Fibroblast of skin of right biceps (primary cell): Measurements from ENCODE around the gene ATG7.

Source experiments
- DNase-seq: peaks from one replicate; pipeline ENCODE4 v3.0.0-alpha.2; 2013

Gene ATG7

DNA sequence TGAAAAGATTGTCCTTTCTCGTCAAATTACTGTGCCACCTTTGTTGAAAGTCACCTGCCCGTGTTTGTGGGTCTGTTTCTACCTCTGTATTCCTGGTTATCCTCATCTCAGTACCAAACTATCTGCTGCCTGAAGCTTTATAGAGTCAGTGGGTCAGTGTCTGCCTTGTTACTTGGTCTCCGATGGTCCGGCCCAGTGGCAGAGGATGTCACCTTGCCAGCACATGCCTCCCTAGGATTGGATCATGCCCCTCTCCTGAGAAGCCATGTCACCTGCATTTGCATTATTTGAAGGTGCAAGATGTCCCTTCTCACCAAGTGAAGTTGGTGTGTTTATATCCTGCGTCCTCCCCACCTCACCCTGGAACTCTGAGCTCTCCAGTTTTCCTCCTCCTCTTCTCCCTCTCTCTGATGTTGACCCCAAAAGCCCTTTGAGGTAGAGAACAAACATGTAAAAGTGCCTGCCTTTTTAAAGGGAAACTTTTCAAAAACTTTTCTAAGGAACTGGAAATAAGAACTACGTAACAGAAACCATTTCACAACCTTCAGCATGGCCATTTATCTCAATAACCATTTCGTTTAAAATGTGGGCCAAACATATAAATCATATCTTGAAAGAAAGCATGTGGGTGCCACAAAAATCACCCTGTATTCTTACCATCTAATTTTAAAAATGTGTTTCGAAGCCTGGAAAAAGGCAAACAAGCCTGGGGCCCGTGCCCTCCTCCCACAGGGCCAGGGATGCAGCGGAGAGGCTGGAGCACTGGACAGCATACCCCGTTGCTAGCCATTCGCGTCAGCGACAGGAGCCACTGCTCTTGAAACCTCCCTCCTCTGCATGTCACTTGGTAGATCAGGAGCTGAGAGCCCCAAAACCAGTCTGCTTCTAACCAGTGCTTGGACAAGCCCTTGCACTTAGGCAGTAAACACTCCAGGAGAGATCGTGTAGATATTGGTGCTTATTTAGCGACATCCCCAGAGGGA lies 269.4 kb downstream of the ATG7 start:
- DNase-seq: no peak

DNA sequence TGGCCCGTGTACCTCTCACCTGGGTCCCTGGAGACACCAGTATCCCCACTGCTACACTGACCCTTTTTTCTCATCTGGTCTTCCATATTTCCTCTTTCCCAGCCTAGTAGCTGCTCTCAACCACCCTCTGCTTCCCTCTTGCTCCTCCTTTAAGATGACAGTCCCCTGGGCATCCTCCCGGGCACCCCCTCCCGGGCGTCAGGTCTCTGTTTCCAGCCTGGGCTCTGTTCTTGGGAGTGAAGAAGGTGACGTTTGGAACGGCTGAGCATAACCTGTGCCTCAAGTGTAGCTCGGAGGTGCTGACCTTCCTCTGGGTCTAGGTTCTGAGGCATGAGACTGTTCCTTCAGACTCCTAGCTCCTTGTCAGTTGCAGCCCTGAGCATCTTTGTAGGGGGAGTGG lies 270.4 kb downstream of the ATG7 start:
- no peak for DNase-seq

DNA sequence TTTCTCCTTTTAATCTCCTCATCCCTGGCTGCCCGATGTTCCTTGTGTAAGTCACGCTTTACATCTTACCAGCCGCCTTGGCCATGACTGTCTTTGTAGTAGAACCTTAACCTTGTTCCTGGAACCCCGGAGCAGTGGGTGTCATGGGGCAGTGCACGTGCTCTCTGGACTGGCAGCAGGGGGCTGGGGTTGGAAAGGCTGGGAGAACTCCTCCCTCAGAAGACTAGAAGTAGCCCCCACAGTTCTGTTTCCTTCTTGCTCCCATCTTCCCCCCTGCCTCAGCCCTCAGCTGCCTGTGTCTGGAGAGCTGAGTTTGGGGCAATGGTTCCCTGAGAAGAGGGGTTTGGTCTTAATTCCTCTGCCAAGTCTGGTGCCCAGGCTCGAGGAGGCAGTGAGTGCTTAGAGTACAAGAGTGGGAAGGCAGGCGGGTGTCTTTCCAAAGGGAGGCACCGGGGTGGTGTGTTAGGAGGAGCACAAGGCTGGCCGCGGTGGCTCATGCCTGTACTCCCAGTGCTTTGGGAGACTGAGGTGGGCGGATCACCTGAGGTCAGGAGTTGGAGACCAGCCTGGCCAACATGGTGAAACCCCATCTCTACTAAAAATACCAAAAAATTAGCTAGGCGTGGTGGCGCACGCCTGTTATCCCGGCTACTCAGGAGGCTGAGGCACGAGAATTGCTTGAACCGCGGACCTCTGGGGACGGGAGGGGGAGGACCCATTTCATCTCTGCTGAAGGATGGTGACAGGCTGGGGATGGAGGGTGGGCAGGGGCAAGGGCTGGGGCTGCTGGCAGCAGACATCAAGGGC lies 271.1 kb downstream of the ATG7 start:
- no peak for DNase-seq

DNA sequence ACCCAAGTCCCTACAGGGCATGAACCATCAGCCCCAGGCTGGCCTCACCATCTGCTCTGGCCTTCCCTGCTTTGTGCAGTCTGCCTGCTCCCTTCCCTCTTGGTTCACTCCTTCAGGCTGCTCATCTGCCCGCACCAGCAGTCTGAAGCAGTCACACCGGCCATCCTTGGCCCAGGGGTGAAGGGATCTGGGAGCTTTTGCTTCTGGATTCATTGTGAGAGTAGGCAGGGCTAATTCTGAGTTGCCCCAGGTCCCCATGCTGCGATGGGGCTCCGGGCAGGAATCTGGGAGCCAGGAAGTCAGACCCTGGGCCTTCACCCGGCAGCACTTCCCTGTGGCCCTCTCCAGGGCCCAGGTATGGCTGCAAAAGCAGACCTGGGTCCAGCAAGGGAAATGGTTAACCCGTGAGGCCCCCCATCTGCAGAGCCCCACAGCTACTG lies 271.8 kb downstream of the ATG7 start:
- DNase-seq: no peak

DNA sequence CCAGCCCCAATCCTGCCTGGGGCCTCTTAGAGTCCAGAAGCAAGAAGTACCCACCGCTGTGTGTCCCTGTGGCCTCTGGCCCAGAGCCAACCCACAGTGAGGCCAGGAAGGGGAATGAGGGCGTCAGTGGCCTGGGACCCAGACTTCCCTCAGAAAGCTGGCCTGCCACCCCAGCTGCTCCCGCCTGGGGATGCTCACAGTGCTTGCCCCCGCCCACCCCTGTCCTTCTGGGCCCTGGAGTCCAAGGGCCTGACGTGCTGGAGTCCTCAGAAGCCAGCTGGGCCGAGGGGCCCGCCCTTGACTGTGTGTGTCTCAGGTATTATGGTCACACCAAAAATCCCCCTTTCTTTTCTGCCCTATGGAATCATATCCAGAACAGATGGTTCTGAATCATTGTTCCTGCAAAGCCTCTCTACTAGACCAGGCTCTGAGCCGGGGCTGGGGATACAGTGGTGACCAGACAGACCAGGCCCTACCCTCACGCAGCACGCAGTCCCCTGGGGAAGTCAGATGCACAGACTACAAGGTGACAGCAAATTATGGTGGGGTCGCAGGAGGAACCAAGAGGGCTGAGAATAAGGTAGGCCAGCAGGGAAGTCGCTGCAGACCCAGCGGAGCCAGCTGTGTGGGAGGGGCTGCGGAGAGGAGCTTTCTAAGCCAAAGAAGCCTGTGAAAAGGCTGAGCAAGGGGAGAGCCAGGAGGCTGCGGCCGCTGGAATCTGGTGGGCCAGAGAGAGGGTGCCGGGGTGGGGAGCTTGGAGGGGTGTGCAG lies 272.4 kb downstream of the ATG7 start:
- peak; percentile 33 for DNase-seq

DNA sequence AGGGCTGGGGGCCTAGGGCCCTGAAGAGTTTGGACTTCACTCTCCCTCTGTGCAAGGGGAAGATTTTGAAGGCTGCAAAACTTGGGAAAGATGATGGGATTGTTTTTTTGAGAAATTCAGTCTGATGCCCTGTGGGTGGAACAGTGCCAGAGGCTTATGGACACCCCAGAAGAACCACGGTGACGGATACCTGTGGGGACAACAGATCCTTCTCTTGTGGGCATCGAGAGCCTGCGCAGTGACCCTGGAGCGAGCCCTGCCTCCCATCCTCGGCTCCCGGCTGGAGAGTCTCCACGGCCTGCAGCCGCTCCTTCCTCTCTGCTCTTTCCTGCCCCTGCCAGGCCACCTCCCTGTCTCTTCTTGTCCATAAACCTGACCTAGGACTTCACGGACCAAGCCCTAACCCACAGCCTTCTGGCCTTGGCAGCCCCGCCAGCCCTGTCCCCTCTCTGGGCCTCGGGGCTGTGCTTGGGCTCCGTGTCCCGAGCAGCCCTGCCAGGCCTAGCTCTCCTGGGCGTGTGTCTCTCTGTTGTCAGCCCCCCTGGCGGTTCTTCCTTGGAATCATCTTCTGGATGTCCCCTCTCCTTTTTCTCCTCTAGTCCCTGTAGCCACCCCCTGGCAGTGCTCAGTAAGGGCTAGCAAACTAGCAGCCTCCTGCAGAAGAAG lies 273.1 kb downstream of the ATG7 start:
- peak; percentile 23 for DNase-seq

DNA sequence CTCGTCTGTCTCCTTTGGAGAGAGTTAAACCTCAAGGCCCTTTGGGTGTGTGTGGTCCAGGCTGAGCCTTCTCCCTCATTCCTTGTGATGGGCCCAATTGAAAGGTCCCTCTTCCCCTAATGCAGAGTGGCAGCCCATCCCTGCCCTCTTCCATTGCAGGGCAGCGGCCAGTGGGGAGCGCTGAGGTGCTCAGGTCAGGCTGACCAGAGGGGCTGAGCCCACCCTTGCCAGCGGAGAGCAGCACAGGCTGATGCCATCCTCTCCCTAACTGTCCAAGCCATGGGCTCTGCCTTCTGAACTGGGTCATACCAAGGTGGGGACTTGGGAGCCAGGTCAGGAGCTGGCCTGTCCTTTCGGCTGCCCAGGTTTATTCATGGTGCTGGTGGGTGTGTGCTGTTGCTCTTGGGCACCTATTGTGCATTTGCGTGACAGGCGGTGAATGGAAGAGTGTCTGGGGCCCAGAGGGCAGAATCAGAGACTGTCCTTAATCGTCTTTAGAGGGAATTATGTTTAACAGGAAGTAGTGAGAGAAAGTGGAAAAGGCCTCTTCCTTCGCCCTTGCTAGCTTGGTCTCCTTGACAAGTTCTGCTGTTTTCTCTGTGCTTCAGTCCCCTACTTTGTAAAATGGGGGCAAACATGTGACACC lies 274.6 kb downstream of the ATG7 start:
- DNase-seq: no peak

DNA sequence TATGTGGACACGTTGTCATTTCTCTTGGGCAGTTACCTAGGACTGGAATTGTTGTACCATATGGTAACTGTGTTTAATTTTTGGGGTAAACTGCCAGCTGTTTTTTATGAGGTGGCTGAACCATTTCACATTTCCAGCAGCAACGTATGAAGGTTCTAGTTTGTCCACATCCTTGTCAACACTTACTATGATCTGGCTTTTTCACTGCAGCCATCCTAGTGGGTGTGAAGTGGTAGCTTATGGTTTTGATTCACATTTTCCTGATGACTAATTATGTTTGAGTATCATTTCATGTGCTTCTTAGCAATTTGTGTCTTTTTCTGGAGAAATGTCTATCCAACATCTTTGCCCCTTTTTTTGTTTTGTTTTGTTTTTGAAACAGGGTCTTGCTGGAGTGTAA lies 275.3 kb downstream of the ATG7 start:
- no peak for DNase-seq

DNA sequence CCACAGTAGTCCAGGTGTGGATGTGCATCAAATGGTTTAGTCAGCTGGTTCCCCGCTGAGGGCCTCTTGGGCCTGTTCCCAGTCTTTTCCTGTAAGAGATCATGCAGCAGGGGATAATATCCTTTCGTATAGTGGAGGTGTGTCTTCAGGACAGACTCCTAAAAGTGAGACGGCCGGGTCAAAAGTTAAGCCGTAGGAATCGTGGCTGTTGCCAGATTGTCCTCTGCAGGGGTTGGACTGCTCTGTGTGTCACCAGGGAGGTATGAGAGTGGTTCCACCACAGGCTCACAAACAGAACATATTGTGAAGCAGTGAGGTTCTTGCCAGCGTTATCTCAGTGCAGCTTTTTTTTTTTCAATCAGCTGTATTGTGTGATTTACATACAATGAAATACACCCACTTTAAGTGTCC lies 276.5 kb downstream of the ATG7 start:
- DNase-seq: peak; percentile 88

DNA sequence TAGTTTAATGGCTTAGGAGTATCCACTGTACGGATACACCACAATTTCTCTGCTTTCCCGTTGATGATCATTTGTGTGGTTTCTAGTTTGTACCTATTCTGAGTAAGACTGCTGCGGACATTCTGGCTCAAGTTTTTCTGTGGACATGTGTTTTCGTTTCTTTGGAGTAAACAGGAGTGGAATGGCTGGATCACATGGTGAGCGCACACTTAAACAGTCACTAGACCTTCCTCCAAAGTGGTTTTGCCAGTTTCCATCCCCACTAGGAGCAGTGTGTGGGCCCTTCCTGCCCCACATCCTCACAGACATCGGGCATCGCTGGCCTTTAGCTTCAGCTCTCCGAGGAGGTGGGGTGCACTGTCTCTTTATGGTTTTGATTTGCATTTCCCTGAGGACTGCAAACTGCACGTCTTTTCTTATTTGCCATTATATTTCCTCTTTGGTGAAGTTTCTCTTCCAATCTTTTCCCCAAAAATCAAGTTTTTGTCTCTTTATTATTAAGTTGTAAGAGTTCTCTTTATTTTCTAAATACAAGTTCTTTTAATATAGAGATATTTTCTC lies 277.5 kb downstream of the ATG7 start:
- peak; percentile 23 for DNase-seq

DNA sequence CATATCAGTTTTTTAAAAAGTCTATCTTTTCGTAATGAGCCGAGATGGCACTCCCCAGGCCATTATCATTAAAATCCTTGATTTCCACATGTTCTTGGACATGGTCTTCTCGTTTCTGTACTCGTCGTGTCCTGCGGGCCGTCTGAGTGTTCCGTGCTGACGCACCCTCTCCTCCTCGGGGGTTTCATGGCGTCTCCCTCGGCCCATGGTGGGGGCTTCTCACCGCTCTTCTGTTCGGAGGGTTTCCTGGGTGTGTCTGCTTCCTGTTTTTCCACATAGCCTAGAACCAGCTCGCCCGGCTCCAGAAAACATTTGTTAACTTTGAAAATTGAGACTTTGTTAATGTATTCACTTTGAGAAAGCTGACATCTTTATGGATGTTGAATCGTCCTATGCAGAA lies 278.8 kb downstream of the ATG7 start:
- peak; percentile 48 for DNase-seq

DNA sequence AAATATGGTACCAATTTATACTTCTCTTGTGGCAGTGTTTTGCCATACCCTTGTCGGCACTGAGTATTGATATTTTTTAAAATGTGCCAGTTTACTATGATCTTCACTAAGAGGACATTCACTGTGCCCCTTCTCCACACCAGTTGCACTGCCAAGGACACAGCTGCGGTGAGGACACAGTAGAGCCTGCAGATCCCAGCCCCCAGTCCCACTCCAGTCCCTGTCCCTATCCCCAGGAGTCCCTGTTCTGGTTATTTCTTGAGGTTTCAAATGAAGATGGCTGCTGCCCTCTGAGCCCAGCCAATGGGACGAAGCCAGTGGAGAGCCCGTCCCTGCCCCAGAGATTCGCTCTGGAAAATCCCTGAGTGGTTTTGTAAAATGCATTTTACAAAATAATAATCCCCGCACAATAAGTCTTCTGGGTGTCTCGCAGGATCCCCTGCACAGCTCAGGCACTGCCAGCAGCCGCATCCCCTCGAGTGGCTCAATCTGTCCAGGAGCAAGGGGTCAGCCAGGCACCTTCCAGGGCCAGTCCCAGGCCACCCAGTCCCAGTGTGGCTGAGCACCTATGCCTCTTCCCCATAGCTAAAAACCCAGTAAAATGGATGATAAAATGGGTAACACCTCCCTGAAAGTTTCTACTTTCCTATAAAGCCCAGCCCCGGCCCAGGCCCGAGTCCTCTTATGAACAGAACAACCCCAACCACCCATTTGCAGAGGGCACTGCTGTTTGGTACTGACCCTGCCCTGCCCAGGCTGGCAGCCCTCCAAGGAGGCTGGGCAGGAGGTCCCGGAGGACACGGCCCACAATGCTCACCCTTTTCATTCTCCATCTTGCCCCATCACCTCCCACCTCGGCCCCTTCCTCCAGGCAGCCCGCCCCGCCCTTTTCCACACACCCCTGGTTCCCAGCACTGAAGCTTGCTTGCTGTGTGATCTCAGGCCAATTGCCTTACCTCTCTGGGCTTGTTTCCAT lies 280.4 kb downstream of the ATG7 start:
- DNase-seq: no peak

DNA sequence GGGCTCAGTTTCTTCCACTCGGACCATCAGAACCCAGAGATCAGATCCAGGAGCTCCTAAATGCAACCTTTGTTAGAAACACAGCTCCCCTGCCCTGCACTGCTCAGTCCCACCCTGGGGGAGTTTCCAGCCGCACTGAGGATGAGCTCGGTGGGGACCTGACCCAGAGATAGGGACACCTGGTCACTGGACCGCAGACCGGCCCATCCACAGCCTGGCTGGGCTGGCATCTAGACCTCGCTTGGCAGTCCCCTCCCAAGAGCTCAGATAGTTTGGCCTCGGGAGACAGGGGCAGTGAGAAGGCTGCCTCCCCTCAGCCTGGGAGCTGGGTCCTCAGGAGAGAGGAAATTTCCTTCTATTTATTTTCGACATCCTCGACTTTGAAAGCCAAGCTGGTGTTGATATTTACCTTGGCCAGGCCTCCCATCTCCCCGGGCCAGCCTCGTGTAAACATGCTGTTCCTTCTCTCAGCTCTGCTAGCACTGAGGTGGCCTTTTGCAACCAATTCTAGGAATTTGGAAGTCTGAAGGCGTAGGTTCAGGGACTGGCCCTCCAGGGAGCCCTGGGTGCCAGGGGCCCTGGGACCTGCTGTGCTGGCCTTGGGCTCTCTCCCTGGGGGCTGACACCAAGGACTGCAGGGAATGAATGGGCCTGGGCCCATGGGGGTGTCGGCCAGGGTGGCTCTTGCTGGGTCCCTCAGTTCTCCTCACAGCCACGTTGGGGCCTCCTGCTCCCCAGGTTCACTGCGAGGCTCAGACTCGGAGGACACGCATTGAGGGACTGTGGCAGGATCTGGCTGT lies 281.4 kb downstream of the ATG7 start:
- DNase-seq: no peak

DNA sequence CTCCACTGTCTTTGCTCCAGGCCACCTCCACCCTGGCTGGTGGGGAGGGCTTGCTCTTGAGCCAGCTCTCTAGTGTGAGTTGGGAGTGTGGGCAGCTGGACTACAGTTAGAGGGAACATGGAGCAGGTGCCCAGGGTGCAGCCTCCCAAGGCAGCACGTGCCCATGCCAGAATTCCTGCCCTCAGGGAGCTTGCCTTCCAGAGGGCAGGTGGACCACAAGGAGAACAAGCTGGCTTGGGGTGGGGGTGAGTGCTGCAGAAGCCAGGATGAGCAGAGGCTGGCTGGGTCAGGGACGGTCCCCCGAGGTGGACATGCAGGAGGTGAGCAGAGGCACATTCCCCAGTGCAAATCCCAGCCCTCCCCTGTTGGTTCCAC lies 282.0 kb downstream of the ATG7 start:
- no peak for DNase-seq

DNA sequence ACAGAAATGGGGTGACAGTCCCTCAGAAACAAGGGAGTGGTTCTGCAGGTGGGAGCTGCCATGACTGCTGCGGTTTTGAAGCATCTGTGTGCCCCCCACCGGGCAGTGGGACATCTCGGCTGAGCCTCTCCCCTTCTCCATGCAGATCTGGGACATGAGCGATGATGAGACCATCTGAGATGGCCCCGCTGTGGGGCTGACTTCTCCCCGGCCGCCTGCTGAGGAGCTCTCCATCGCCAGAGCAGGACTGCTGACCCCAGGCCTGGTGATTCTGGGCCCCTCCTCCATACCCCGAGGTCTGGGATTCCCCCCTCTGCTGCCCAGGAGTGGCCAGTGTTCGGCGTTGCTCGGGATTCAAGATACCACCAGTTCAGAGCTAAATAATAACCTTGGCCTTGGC lies 282.5 kb downstream of the ATG7 start:
- no peak for DNase-seq

DNA sequence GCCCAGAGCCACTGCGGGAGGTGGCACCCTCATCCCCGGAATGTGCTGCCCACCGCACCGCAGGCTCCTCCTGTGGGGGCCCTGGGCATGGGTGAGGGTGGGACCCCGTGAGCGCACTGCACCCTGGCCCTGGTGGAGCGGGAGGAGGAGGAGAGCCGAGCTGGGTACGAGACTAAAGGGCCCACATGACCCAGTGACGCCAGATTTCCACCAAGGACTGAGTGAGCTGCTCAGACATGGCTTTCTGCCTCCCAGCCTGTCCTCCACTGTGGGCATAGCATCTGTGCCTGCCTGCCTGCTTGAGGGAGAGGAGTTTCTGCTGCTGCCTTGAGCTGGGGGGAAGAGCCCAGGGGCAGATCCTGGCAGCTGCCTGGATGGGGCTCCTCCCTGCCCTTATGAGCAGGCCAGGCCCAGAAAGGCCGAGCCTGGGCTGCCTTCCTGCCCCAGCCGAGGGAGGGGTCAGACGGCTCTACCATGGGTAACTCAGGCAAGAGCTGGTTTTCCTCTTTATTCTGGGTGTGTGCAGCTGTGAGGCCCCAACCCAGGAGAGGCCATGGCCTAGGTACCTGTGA lies 283.1 kb downstream of the ATG7 start:
- DNase-seq: no peak

DNA sequence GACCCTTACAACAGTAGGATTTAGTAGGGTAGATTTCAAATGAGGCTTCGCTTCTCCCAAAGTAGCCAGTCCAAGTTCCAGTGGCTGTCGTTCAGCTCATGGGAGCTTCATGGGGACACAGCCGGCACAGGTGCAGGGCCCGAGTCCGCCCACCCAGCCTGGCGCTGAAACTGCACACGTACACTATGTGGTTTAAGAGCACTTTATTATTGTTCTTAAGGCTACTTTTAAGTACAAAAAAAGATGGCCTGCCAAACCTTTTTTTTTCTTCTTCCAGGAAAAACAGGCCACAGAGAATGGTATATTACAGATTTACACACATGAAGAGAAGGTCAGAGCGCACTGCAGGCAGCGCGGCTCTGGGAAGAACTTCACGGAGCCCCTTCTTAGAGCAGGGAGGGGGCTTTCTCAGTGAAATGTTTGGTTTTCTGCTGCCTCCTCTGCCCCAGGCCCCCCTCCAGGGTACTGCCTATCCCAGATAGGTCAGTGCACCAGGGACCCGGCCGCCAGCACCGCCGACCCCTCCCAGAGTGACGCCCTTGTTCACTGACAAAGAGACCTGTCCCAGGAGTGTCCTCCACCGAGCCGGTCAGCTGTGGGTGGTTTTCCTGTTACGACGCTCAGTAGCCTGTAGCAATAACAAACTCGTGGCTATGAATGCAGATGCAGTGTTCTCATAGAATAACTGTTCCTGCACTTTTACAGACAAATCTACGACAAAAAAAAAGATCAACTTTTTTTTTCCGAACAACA lies 283.9 kb downstream of the ATG7 start:
- no peak for DNase-seq
